Left cardiac atrium (tissue), 4 donors: Measurements from ENCODE around the gene MSI2. TPM values are rescaled to one million over a fixed set of nuclear protein-coding genes. Genes with fewer than 3 reads are reported as not detected.

Experiments
- ATAC-seq, 2 donors: fragments of 200-7000 bp; cut with Tn5 transposase; one replicate each; pipeline ENCODE4 v1.9.1; 2020; ENCODE audit warnings: mild to moderate bottlenecking in 2 of 2, moderate library complexity in 2 of 2
- DNase-seq: peaks from one replicate; pipeline ENCODE4 v3.0.0-alpha.2; 2020
- intact Hi-C, 2 donors: fragments of 100-400 bp; cut with DNase I; formaldehyde crosslinking; loops; one replicate each; pipeline versions ENCODE4 v1.14.1 to v1.15.1; 2022 to 2023
- total RNA-seq, 2 donors: library from RNA; stranded (reverse); fragmentation: NEBNext Ultra II Directional; extraction: Animal tissue kit (Norgen Biotek cat#: 25700); gene quantifications; one replicate each; pipeline ENCODE4 v1.2.1, GENCODE V29; 2021
- donor health status: DM: no; HTN: yes; CAD: no.
- donor health status: DM: no; HTN: yes; CAD: no; lungs with severe emphysema.
- donor health status: DM: yes; HTN: yes; CAD: no.
- donor health status: Dilated cardiomyopathy.

MSI2 gene
- total RNA-seq, 2 donors from 2014 or later = 84.1 to 95.5 TPM

GRCh38 chr17:57687642-57688041 is 431.3 kb downstream of the MSI2 start:
- DNase-seq = no peak
- intact Hi-C loops = no loop called here
- no peak for ATAC-seq

- ATAC-seq = no peak
- DNase-seq = no peak
- intact Hi-C loops = no loop called here
These were observed 432.9 kb downstream of the MSI2 start for GRCh38 chr17:57689254-57689653.

GRCh38 chr17:57691939-57692338 is 435.6 kb downstream of the MSI2 start:
- DNase-seq (no peak), ATAC-seq (no peak)
- intact Hi-C loops = no loop called here

- DNase-seq (no peak), ATAC-seq (no peak)
- intact Hi-C loops = no loop called here
These were observed 436.4 kb downstream of the MSI2 start for GRCh38 chr17:57692770-57693169.

- ATAC-seq (no peak), DNase-seq (no peak)
- intact Hi-C loops = no loop called here
These were observed 437.7 kb downstream of the MSI2 start for GRCh38 chr17:57694051-57694450.

GRCh38 chr17:57696050-57696449 is 439.7 kb downstream of the MSI2 start:
- no peak for DNase-seq
- no peak for ATAC-seq
- intact Hi-C loops = no loop called here

GRCh38 chr17:57697197-57697596 is 440.9 kb downstream of the MSI2 start:
- ATAC-seq = no peak

GRCh38 chr17:57697891-57698711 is 441.8 kb downstream of the MSI2 start:
- DNase-seq (no peak), ATAC-seq (no peak)
- intact Hi-C loops = no loop called here

More at GRCh38 chr17:57697197-57697596, 440.9 kb downstream of the MSI2 start:
- intact Hi-C loops = no loop called here
- no peak for DNase-seq

- ATAC-seq = no peak
- intact Hi-C loops = no loop called here
- DNase-seq = no peak
These were observed 443.5 kb downstream of the MSI2 start for GRCh38 chr17:57699751-57700219.

- intact Hi-C loops = no loop called here
- DNase-seq = no peak
- no peak for ATAC-seq
These were observed 444.8 kb downstream of the MSI2 start for GRCh38 chr17:57701124-57701523.

- ATAC-seq (no peak), DNase-seq (no peak)
- intact Hi-C loops = no loop called here
These were observed 446.9 kb downstream of the MSI2 start for GRCh38 chr17:57703273-57703672.

- intact Hi-C loops = no loop called here
- ATAC-seq (no peak), DNase-seq (no peak)
These were observed 448.1 kb downstream of the MSI2 start for GRCh38 chr17:57704448-57704847.

- intact Hi-C loops = no loop called here
- no peak for DNase-seq
- no peak for ATAC-seq
These were observed 449.8 kb downstream of the MSI2 start for GRCh38 chr17:57705921-57706695.

GRCh38 chr17:57706761-57707160 is 450.4 kb downstream of the MSI2 start:
- ATAC-seq = no peak
- DNase-seq = no peak
- intact Hi-C loops = no loop called here

- ATAC-seq (peak; percentile 61 to 74), DNase-seq (no peak)
- intact Hi-C loops = no loop called here
These were observed 451.6 kb downstream of the MSI2 start for GRCh38 chr17:57707892-57708291.

- DNase-seq (no peak), ATAC-seq (peak; percentile 30 to 33)
- intact Hi-C loops = no loop called here
These were observed 452.1 kb downstream of the MSI2 start for GRCh38 chr17:57708410-57708809.

- no peak for DNase-seq
- no peak for ATAC-seq
- intact Hi-C loops = no loop called here
These were observed 456.8 kb downstream of the MSI2 start for GRCh38 chr17:57713140-57713539.

GRCh38 chr17:57714665-57715180 is 458.4 kb downstream of the MSI2 start:
- DNase-seq (no peak), ATAC-seq (no peak)
- intact Hi-C loops = no loop called here

- ATAC-seq (no peak), DNase-seq (no peak)
- intact Hi-C loops = no loop called here
These were observed 459.7 kb downstream of the MSI2 start for GRCh38 chr17:57715981-57716380.

- ATAC-seq (no peak), DNase-seq (no peak)
- intact Hi-C loops = no loop called here
These were observed 462.6 kb downstream of the MSI2 start for GRCh38 chr17:57718878-57719277.
